ENCODE measurements around the gene ENO2.

ENO2 gene

DNA sequence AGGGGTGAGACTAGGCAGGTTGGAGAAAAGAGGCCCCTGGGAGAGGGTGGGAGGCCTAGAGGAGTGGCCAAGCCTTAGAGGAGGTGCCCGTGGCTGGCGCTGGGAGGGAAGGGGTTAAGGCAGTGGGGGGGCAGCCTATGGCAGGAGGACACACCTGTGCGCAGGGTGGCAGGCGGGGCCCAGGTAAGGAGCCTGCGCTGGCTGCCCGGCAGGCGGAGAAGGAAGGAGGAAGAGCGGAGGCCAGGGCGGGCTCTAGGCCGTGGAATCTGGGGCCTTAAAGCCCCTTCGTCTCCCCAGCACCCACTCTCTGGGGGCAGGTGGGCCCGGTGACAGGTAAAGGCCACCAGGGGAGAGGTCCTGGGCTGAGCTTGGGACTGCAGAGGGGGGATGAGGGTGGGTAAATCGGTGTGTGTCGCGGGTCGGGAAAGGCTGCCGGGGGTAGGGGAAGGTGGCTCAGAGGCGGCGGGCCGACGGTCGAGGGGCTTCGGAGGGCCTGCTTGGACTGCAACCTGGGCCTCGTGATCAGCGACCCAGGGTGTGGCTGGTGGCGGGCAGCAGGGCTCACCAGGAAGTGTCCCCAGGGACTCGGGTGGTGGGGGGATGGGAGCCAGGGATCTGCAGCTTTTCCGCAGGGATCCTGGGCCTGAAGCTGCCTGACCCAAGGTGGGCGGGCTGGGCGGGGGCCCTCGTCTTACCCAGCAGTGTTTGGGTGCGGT, 48.8 kb downstream of the ENO2 start:
- Histone ChIP-seq H3K27ac (ENCODE audit: insufficient read depth, low read depth, low read length, poor library complexity, severe bottlenecking) (no peak overlapping the region), H3K27me3 (ENCODE audit: control insufficient read depth, insufficient read depth, low read length, poor library complexity, severe bottlenecking) (no peaks in the 10 kb centered on the region), H3K4me1 (ENCODE audit: control insufficient read depth, insufficient read depth, low read length) (peaks cover 26% of the 10 kb centered on the region), H3K9me3 (ENCODE audit: control insufficient read depth, low read length) (no peaks in the 10 kb centered on the region), H3K36me3 (ENCODE audit: control insufficient read depth, insufficient read depth, low read length) (peaks cover 21% of the 10 kb centered on the region), H3K4me3 (ENCODE audit: insufficient read depth, low read depth, low read length) (no peak overlapping the region)
- WGBS, 2 experiments: 90 to 91% methylated on average over 32 of the region's 32 CpGs

GRCh38 chr12:6963791-6964413, 49.5 kb downstream of the ENO2 start:
- WGBS, 2 experiments: 91 to 93% methylated on average over 17 of the region's 17 CpGs
- H3K36me3 ChIP-seq (ENCODE audit: control insufficient read depth, insufficient read depth, low read length): peaks cover 24% of the 10 kb centered on the region
- no peaks in the 10 kb centered on the region for H3K9me3 ChIP-seq (ENCODE audit: control insufficient read depth, low read length)
- H3K27ac ChIP-seq (ENCODE audit: insufficient read depth, low read depth, low read length, poor library complexity, severe bottlenecking): no peak overlapping the region
- no peaks in the 10 kb centered on the region for H3K27me3 ChIP-seq (ENCODE audit: control insufficient read depth, insufficient read depth, low read length, poor library complexity, severe bottlenecking)
- no peak overlapping the region for H3K4me3 ChIP-seq (ENCODE audit: insufficient read depth, low read depth, low read length)
- H3K4me1 ChIP-seq (ENCODE audit: control insufficient read depth, insufficient read depth, low read length): peaks cover 29% of the 10 kb centered on the region

DNA sequence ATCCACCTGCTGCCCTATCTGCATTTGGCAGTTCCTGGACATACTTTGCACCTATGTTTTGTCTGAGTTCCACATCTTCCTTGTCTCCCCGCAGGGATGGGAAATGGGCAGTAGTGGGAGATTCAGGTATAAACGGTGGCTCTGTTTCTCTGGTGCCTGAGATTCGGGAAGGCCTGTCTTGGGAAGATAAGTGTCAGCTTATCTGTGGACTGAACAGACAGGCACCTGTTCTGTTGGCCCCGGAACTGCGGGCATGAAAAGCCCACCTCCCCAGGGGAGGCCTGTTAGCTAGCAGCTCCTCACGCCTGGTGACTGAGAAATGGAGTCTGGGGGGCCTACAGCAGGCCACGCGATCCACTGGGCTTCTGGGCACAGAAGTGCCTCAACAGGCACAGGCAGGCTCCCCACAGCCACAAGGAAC, 50.2 kb downstream of the ENO2 start:
- no peaks in the 10 kb centered on the region for H3K27me3 ChIP-seq (ENCODE audit: control insufficient read depth, insufficient read depth, low read length, poor library complexity, severe bottlenecking)
- H3K4me3 ChIP-seq (ENCODE audit: insufficient read depth, low read depth, low read length): no peak overlapping the region
- no peaks in the 10 kb centered on the region for H3K9me3 ChIP-seq (ENCODE audit: control insufficient read depth, low read length)
- peaks cover 24% of the 10 kb centered on the region for H3K36me3 ChIP-seq (ENCODE audit: control insufficient read depth, insufficient read depth, low read length)
- WGBS, 2 experiments: 90 to 92% methylated on average over 8 of the region's 8 CpGs
- H3K27ac ChIP-seq (ENCODE audit: insufficient read depth, low read depth, low read length, poor library complexity, severe bottlenecking): no peak overlapping the region
- peaks cover 34% of the 10 kb centered on the region for H3K4me1 ChIP-seq (ENCODE audit: control insufficient read depth, insufficient read depth, low read length)

- WGBS, 2 experiments: 42 to 46% methylated on average over 12 of the region's 12 CpGs
- Histone ChIP-seq H3K36me3 (ENCODE audit: control insufficient read depth, insufficient read depth, low read length) (peaks cover 24% of the 10 kb centered on the region), H3K4me3 (ENCODE audit: insufficient read depth, low read depth, low read length) (no peak overlapping the region)
Observed at GRCh38 chr12:6965026-6965661, 50.8 kb downstream of the ENO2 start.

GRCh38 chr12:6965714-6966113, 51.3 kb downstream of the ENO2 start:
- no peaks in the 10 kb centered on the region for H3K9me3 ChIP-seq (ENCODE audit: control insufficient read depth, low read length)
- H3K27me3 ChIP-seq (ENCODE audit: control insufficient read depth, insufficient read depth, low read length, poor library complexity, severe bottlenecking): no peaks in the 10 kb centered on the region
- WGBS, 2 experiments: 89 to 95% methylated on average over 4 of the region's 4 CpGs
- no peak overlapping the region for H3K4me3 ChIP-seq (ENCODE audit: insufficient read depth, low read depth, low read length)
- peaks cover 24% of the 10 kb centered on the region for H3K36me3 ChIP-seq (ENCODE audit: control insufficient read depth, insufficient read depth, low read length)
- peaks cover 33% of the 10 kb centered on the region for H3K4me1 ChIP-seq (ENCODE audit: control insufficient read depth, insufficient read depth, low read length)
- no peak overlapping the region for H3K27ac ChIP-seq (ENCODE audit: insufficient read depth, low read depth, low read length, poor library complexity, severe bottlenecking)

More at GRCh38 chr12:6965026-6965661, 50.8 kb downstream of the ENO2 start:
- H3K27ac ChIP-seq (ENCODE audit: insufficient read depth, low read depth, low read length, poor library complexity, severe bottlenecking): no peak overlapping the region
- H3K9me3 ChIP-seq (ENCODE audit: control insufficient read depth, low read length): no peaks in the 10 kb centered on the region
- H3K27me3 ChIP-seq (ENCODE audit: control insufficient read depth, insufficient read depth, low read length, poor library complexity, severe bottlenecking): no peaks in the 10 kb centered on the region
- H3K4me1 ChIP-seq (ENCODE audit: control insufficient read depth, insufficient read depth, low read length): peaks cover 34% of the 10 kb centered on the region

DNA sequence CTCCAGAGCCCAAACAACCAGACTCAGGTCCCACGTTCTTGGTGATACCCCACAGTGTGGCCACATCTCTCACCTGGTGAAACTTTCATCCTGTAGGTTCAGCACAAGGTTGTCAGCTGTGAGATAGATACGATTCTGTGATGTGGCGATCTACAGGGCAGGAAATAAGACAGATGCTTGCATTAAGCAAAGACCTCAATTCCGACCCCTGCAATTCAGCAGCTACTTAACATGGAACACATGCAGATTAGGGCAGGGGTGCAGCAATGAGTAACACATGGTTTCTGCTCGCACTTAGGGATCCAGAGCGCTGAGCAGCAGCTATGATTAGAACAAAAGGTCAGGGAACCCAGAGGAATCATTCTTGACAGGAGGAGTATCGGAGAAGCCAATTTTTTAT, 52.0 kb downstream of the ENO2 start:
- H3K36me3 ChIP-seq (ENCODE audit: control insufficient read depth, insufficient read depth, low read length): peaks cover 24% of the 10 kb centered on the region
- H3K9me3 ChIP-seq (ENCODE audit: control insufficient read depth, low read length): no peaks in the 10 kb centered on the region
- H3K4me3 ChIP-seq (ENCODE audit: insufficient read depth, low read depth, low read length): no peak overlapping the region
- no peaks in the 10 kb centered on the region for H3K27me3 ChIP-seq (ENCODE audit: control insufficient read depth, insufficient read depth, low read length, poor library complexity, severe bottlenecking)
- H3K4me1 ChIP-seq (ENCODE audit: control insufficient read depth, insufficient read depth, low read length): peaks cover 26% of the 10 kb centered on the region
- no peak overlapping the region for H3K27ac ChIP-seq (ENCODE audit: insufficient read depth, low read depth, low read length, poor library complexity, severe bottlenecking)
- WGBS, 2 experiments: 95 to 96% methylated on average over 7 of the region's 7 CpGs

DNA sequence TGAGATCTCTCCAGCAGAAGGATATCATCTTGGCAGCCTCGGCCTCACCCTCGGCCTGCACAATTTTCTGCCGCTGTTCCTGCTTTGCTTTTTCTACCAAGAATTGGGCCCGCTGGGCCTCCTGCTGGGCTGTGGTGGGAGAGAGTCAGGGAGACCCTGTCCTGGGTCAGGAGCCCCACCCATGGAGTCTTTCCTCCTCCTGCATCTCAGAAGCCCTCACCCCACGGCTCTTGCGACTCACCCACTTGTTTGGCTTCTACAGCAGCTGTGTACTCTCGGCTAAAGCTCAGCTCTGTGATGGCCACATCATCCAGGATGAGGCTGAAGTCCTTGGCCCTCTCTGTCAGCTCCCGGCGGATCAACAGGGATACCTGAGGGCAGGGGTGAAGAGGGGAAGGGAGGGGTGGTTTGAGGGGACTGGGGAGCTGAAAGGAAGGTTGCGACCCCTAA, 53.3 kb downstream of the ENO2 start:
- Histone ChIP-seq H3K27me3 (ENCODE audit: control insufficient read depth, insufficient read depth, low read length, poor library complexity, severe bottlenecking) (no peaks in the 10 kb centered on the region), H3K9me3 (ENCODE audit: control insufficient read depth, low read length) (no peaks in the 10 kb centered on the region), H3K4me3 (ENCODE audit: insufficient read depth, low read depth, low read length) (no peak overlapping the region), H3K27ac (ENCODE audit: insufficient read depth, low read depth, low read length, poor library complexity, severe bottlenecking) (no peak overlapping the region), H3K36me3 (ENCODE audit: control insufficient read depth, insufficient read depth, low read length) (peaks cover 24% of the 10 kb centered on the region), H3K4me1 (ENCODE audit: control insufficient read depth, insufficient read depth, low read length) (peaks cover 13% of the 10 kb centered on the region)
- 96% methylated on average over 10 of the region's 10 CpGs for WGBS, 2 experiments

DNA sequence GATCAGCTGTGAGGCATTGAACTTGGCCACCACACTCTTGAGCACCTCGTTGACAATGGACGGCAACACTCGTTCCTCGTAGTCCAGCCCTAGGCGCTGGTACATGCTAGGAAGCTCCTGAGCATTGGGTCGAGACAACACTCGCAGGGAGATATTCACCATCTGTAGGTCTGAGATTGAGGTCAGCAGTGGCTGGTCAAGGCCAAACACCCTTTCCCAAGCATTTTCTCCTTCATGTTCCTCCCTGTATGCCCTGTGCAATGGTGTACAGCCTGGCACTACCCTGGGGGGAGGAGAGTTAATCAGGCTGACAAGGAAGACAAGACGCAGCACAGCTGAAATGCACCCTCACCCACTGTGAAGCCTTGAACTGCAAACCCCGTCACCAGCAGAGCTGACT, 54.0 kb downstream of the ENO2 start:
- no peaks in the 10 kb centered on the region for H3K9me3 ChIP-seq (ENCODE audit: control insufficient read depth, low read length)
- H3K27me3 ChIP-seq (ENCODE audit: control insufficient read depth, insufficient read depth, low read length, poor library complexity, severe bottlenecking): no peaks in the 10 kb centered on the region
- H3K36me3 ChIP-seq (ENCODE audit: control insufficient read depth, insufficient read depth, low read length): peaks cover 24% of the 10 kb centered on the region
- H3K4me3 ChIP-seq (ENCODE audit: insufficient read depth, low read depth, low read length): no peak overlapping the region
- no peak overlapping the region for H3K27ac ChIP-seq (ENCODE audit: insufficient read depth, low read depth, low read length, poor library complexity, severe bottlenecking)
- peaks cover 8% of the 10 kb centered on the region for H3K4me1 ChIP-seq (ENCODE audit: control insufficient read depth, insufficient read depth, low read length)
- 94 to 95% methylated on average over 9 of the region's 9 CpGs for WGBS, 2 experiments

DNA sequence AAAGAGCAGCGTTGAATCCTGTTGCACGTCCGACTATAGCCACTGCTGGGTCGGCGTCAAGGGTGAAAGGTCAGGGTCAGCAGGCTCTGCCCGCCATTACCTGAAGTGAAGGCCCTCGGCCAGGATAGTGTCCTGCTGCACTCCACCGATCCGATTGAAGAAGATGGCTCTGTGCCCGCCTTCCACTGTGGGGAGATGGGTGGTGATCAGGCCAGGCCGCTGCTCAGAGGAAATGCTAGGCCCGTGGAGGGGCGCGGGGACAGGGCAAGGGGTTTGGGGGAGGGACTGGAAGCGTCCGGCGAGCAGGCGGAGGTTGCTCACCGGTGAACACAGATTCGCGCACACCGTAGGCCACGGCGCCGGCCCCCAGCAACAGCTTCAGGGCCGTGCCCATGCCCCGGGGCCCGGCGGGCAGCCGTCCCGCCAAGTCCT, 55.7 kb downstream of the ENO2 start:
- Histone ChIP-seq H3K4me1 (ENCODE audit: control insufficient read depth, insufficient read depth, low read length) (peaks cover 8% of the 10 kb centered on the region), H3K36me3 (ENCODE audit: control insufficient read depth, insufficient read depth, low read length) (peaks cover 37% of the 10 kb centered on the region), H3K27me3 (ENCODE audit: control insufficient read depth, insufficient read depth, low read length, poor library complexity, severe bottlenecking) (no peaks in the 10 kb centered on the region), H3K4me3 (ENCODE audit: insufficient read depth, low read depth, low read length) (peak overlapping the region; percentile 89), H3K9me3 (ENCODE audit: control insufficient read depth, low read length) (no peaks in the 10 kb centered on the region), H3K27ac (ENCODE audit: insufficient read depth, low read depth, low read length, poor library complexity, severe bottlenecking) (peak overlapping the region; percentile 53)
- WGBS, 2 experiments: 0 to 1% methylated on average over 31 of the region's 31 CpGs
